Measurements from ENCODE around the gene COL11A2. TPM values are rescaled to one million over a fixed set of nuclear protein-coding genes. Genes with fewer than 3 reads are reported as not detected.
A peak's percentile ranks its signal among the peaks of the same experiment; 100 is the strongest.

Gene COL11A2
- polyA plus RNA-seq, 1 of the 3 experiments (the other 2 are of a cell fraction), result 0.99 TPM

- Histone ChIP-seq H3K9ac (no peak overlapping the region), H3K36me3 (replicated peaks in 1 of 2; ENCODE audit: control insufficient read depth in 1 of 2, insufficient read depth in 2 of 2, low read length in 1 of 2) (no peaks in the 10 kb centered on the region), H3K4me2 (no peak overlapping the region), H3K4me3 (ENCODE audit: low read depth in 2 of 2, low read length in 1 of 2) (no peak overlapping the region), H3K79me2 (ENCODE audit: insufficient read depth) (no peaks in the 10 kb centered on the region), H3K27ac (ENCODE audit: low read depth in 2 of 2, low read length in 1 of 2) (no peak overlapping the region), H3K4me1 (ENCODE audit: control insufficient read depth in 1 of 2, insufficient read depth in 2 of 2, low read depth in 1 of 2, low read length in 1 of 2) (no peaks in the 10 kb centered on the region), H3K9me3 (no peaks in the 10 kb centered on the region), H3K27me3 (ENCODE audit: insufficient read depth) (peaks cover 35% of the 10 kb centered on the region), H2AFZ (ENCODE audit: low read depth) (0 out of 2 replicates have a peak overlapping the region, but pooled peaks have one; percentile 22), H3K9me2 (no peaks in the 10 kb centered on the region), H3F3A (replicated peaks; ENCODE audit: insufficient read depth) (no peaks in the 10 kb centered on the region), H4K20me1 (ENCODE audit: insufficient read depth) (no peaks in the 10 kb centered on the region)
- ChIA-PET CTCF (interaction anchor here (1.2 kb wide), 1 partner anchor 30 kb away, joined by 3 read pairs; no protein-coding TSS in a partner anchor), POLR2A (no interaction called here)
- no peak for DNase-seq
- WGBS (ENCODE audit: low lambda C conversion rate), result 9% methylated on average over 3 of the region's 3 CpGs
- no peak for TF ChIP-seq FOXJ3 (CRISPR knock-in tag; IDR thresholded peaks at IDR 0.05)
- TF ChIP-seq RFX5 (IDR thresholded peaks at IDR 0.05; ENCODE audit: low read length), result no peak
- no peak for TF ChIP-seq FOSL2 (IDR thresholded peaks at IDR 0.05; ENCODE audit: borderline replicate concordance, low read depth)
- no peak for TF ChIP-seq EZH2phosphoT487 (IDR thresholded peaks at IDR 0.05; ENCODE audit: borderline replicate concordance, low read depth)
- TF ChIP-seq, protein P1, sequence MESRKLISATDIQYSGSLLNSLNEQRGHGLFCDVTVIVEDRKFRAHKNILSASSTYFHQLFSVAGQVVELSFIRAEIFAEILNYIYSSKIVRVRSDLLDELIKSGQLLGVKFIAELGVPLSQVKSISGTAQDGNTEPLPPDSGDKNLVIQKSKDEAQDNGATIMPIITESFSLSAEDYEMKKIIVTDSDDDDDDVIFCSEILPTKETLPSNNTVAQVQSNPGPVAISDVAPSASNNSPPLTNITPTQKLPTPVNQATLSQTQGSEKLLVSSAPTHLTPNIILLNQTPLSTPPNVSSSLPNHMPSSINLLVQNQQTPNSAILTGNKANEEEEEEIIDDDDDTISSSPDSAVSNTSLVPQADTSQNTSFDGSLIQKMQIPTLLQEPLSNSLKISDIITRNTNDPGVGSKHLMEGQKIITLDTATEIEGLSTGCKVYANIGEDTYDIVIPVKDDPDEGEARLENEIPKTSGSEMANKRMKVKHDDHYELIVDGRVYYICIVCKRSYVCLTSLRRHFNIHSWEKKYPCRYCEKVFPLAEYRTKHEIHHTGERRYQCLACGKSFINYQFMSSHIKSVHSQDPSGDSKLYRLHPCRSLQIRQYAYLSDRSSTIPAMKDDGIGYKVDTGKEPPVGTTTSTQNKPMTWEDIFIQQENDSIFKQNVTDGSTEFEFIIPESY (IDR thresholded peaks at IDR 0.05; ENCODE audit: borderline replicate concordance, low read depth), result no peak
- no peak for TF ChIP-seq REST (IDR thresholded peaks at IDR 0.05; ENCODE audit: low read depth, low read length)
- TF ChIP-seq YY1 (IDR thresholded peaks at IDR 0.05; ENCODE audit: low read depth), result no peak
- TF ChIP-seq PBX3 (IDR thresholded peaks at IDR 0.05), result no peak
Measured at GRCh38 chr6:33241968-33242367, 49.7 kb upstream of the COL11A2 start.

- H3F3A ChIP-seq (replicated peaks; ENCODE audit: insufficient read depth), result no peaks in the 10 kb centered on the region
- no peak for DNase-seq
- H3K4me1 ChIP-seq (ENCODE audit: control insufficient read depth in 1 of 2, insufficient read depth in 2 of 2, low read depth in 1 of 2, low read length in 1 of 2), result no peaks in the 10 kb centered on the region; a peak in 1 of 4 replicates
- H3K4me2 ChIP-seq, result no peak overlapping the region
- H2AFZ ChIP-seq (ENCODE audit: low read depth), result no peak overlapping the region
- POLR2A ChIA-PET, result no interaction called here
- no peak overlapping the region for H3K4me3 ChIP-seq (ENCODE audit: low read depth in 2 of 2, low read length in 1 of 2)
- H3K9me3 ChIP-seq, result no peaks in the 10 kb centered on the region
- no peaks in the 10 kb centered on the region for H3K79me2 ChIP-seq (ENCODE audit: insufficient read depth)
- no peak overlapping the region for H3K9ac ChIP-seq
- H3K36me3 ChIP-seq (replicated peaks in 1 of 2; ENCODE audit: control insufficient read depth in 1 of 2, insufficient read depth in 2 of 2, low read length in 1 of 2), result no peaks in the 10 kb centered on the region
- 4% methylated on average over 2 of the region's 2 CpGs for WGBS (ENCODE audit: low lambda C conversion rate)
- CTCF ChIA-PET, result interaction anchor here (0.6 to 9.1 kb wide), 4 partner anchors 11 to 90 kb away, joined by 3 to 68 read pairs (median 6); no protein-coding TSS in a partner anchor
- H3K9me2 ChIP-seq, result no peaks in the 10 kb centered on the region
- H3K27me3 ChIP-seq (ENCODE audit: insufficient read depth), result peaks cover 72% of the 10 kb centered on the region
- H4K20me1 ChIP-seq (ENCODE audit: insufficient read depth), result no peaks in the 10 kb centered on the region
- no peak overlapping the region for H3K27ac ChIP-seq (ENCODE audit: low read depth in 2 of 2, low read length in 1 of 2)
- TF ChIP-seq POLR2AphosphoS5 (IDR thresholded peaks at IDR 0.05; ENCODE audit: low read depth, low read length) (no peak), NFIC (IDR thresholded peaks at IDR 0.05; ENCODE audit: borderline replicate concordance) (no peak), NRF1 (IDR thresholded peaks at IDR 0.05; ENCODE audit: low read depth, low read length) (no peak), FOSL2 (IDR thresholded peaks at IDR 0.05; ENCODE audit: borderline replicate concordance, low read depth) (no peak), REST (IDR thresholded peaks at IDR 0.05; ENCODE audit: low read depth, low read length) (no peak), RCOR1 (IDR thresholded peaks at IDR 0.05; ENCODE audit: low read length) (no peak), FOXM1 (IDR thresholded peaks at IDR 0.05; ENCODE audit: low read depth) (no peak)
- TF ChIP-seq, protein P2, sequence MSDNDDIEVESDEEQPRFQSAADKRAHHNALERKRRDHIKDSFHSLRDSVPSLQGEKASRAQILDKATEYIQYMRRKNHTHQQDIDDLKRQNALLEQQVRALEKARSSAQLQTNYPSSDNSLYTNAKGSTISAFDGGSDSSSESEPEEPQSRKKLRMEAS (IDR thresholded peaks at IDR 0.05; ENCODE audit: low read depth), result no peak
- TF ChIP-seq, protein P3, sequence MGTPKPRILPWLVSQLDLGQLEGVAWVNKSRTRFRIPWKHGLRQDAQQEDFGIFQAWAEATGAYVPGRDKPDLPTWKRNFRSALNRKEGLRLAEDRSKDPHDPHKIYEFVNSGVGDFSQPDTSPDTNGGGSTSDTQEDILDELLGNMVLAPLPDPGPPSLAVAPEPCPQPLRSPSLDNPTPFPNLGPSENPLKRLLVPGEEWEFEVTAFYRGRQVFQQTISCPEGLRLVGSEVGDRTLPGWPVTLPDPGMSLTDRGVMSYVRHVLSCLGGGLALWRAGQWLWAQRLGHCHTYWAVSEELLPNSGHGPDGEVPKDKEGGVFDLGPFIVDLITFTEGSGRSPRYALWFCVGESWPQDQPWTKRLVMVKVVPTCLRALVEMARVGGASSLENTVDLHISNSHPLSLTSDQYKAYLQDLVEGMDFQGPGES (IDR thresholded peaks at IDR 0.05; ENCODE audit: low read depth, low read length), result no peak
Measured at GRCh38 chr6:33237741-33238140, 45.5 kb upstream of the COL11A2 start.

Data from SK-N-SH (cell line).